GM12891 (cell line): ENCODE measurements around the gene UQCC2.

Source experiments
- PAX5 ChIP-seq: IDR thresholded peaks from 2 replicates; pipeline ENCODE4 v1.6.1; 2011; ENCODE audit warnings: low read length, moderate library complexity, mild to moderate bottlenecking; ENCODE audit not compliant: insufficient read depth, severe bottlenecking
- POLR2A ChIP-seq: IDR thresholded peaks from 2 replicates; pipeline ENCODE4 v1.6.1; 2011; ENCODE audit warnings: low read depth, low read length, control low read depth
- POLR2AphosphoS5 ChIP-seq: IDR thresholded peaks from 2 replicates; pipeline ENCODE4 v1.6.1; 2011; ENCODE audit warnings: low read depth, low read length, control low read depth

GRCh38 chr6:33719326-33719987 is 8.0 kb upstream of the UQCC2 start:
- no peak for TF ChIP-seq POLR2A
- no peak for TF ChIP-seq POLR2AphosphoS5
- TF ChIP-seq PAX5 = no peak
